GM12891 (cell line): ENCODE results near the gene ALG1.

Experiments
- DNase-seq: peaks from one replicate; pipeline ENCODE4 v3.0.0; 2011; ENCODE audit warnings: low spot score; ENCODE audit not compliant: insufficient read length
- FAIRE-seq: peaks from 2 replicates; lab custom pipeline; 2011; peaks lifted over from hg19 to GRCh38; lab: Jason Lieb, UNC
- PAX5 ChIP-seq: IDR thresholded peaks from 2 replicates; pipeline ENCODE4 v1.6.1; 2011; ENCODE audit warnings: low read length, moderate library complexity, mild to moderate bottlenecking; ENCODE audit not compliant: insufficient read depth, severe bottlenecking
- POLR2A ChIP-seq: IDR thresholded peaks from 2 replicates; pipeline ENCODE4 v1.6.1; 2011; ENCODE audit warnings: low read depth, low read length, control low read depth
- POLR2AphosphoS5 ChIP-seq: IDR thresholded peaks from 2 replicates; pipeline ENCODE4 v1.6.1; 2011; ENCODE audit warnings: low read depth, low read length, control low read depth
- POU2F2 ChIP-seq: IDR thresholded peaks from 2 replicates; pipeline ENCODE4 v1.6.1; 2011; ENCODE audit warnings: low read depth, mild to moderate bottlenecking, control low read depth, low read length, moderate library complexity
- SPI1 ChIP-seq: IDR thresholded peaks from 2 replicates; pipeline ENCODE4 v1.6.1; 2011; ENCODE audit warnings: low read depth, low read length, control low read depth
- TAF1 ChIP-seq: IDR thresholded peaks from 2 replicates; pipeline ENCODE4 v1.6.1; 2011; ENCODE audit warnings: low read depth, low read length, control low read depth

Gene ALG1

DNA sequence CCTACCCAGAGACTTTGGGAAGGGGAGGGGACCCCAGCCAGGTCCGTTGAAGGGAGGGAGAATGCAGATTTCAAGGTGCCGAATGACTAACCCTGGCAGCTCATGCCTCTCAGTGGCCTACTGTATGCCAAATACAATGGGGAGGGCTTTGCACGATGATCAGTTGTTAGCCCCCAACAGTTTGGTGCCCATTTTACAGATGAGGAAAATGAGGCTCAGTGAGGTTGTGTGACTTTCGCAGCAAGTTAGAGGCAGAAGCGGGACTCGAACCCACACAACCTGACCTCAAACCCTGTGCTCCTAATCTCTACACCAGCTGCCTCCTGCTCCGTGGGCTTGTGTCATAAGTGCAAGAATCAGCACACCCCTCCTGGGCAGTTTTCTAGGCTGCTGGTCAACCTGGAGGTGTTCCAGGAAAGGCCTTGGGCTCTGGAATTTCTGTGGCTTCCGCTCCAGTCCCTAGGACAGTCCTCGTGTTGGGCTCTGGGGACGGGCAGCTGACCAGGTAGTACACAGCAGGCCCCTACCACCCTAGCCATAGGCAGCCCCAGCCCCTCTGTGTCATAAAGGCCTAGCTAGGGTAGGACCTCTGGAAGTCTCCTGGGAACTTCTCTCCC is 26.0 kb upstream of the ALG1 start:
- FAIRE-seq (no peak), DNase-seq (no peak)
- TF ChIP-seq SPI1 (no peak), POU2F2 (no peak), TAF1 (no peak), POLR2AphosphoS5 (no peak), POLR2A (no peak), PAX5 (no peak)

DNA sequence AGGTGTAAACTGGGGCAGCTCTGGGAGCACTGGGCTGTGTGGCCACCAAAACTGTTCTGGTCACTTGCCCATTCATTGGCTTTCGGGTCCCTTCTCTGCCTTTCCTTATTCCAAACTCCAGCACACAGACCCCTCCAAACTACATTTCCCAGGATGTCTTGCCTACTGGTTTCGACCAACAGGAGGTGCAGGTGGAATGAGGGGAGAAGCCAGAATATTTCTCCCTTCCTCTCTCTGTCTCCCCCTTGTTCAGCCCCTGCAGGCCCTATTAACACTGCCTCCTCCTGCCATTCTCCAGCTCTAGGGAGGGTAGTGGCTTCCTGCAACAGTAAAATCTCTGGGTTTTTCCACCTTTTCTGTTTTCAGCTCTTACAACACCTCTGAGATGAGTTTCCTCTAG is 24.7 kb upstream of the ALG1 start:
- FAIRE-seq (no peak), DNase-seq (no peak)
- TF ChIP-seq POLR2A (no peak), POU2F2 (no peak)

DNA sequence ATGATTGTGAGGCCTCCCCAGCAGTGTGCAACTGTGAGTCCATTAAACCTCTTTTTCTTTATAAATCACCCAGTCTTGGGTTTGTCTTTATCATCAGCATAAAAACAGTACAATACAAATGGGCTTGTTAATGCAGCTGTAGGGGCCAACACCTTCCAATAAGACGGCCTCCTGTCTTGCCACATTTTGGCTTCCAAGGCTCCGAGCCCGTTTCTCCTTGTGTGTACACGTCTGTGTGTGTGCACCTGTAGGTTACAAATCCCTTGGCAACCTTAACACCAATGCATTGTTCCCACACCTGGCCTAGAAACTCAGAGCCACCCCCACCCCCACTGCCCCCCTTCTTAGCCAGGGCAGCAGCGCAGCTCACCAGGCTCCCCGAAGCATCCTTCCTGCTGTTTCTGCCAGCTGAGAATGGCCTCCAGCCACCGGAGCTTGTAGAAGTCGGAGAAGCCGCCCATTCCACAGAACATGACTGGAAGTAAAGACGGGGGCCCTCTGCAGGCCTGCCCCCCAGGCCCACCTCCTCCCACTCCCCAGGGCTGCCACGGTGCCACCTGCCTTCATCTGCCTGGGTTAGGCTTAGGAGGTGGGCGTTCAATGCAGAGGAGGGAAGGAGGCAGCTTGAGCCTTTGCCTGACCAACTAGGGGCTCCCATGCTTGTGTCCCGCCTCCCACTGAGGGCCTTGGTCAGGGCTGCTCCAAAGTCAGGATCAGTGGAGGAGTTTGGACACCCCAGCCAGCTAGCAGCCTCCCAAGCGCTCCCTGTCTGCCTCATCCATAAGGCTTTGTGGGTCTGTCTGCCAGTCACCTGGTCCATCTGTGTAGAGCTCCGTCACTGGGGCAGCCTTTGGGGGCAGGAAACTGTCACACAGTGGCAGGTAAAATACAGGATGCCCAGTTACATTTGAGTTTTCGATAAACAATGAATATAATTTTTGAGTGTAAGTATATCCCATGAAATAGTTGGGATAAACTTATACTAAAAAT is 16.5 kb upstream of the ALG1 start:
- FAIRE-seq: no peak
- no peak for DNase-seq
- TF ChIP-seq SPI1: no peak
- TF ChIP-seq TAF1: no peak
- TF ChIP-seq POU2F2: no peak
- no peak for TF ChIP-seq PAX5
- no peak for TF ChIP-seq POLR2AphosphoS5
- no peak for TF ChIP-seq POLR2A

DNA sequence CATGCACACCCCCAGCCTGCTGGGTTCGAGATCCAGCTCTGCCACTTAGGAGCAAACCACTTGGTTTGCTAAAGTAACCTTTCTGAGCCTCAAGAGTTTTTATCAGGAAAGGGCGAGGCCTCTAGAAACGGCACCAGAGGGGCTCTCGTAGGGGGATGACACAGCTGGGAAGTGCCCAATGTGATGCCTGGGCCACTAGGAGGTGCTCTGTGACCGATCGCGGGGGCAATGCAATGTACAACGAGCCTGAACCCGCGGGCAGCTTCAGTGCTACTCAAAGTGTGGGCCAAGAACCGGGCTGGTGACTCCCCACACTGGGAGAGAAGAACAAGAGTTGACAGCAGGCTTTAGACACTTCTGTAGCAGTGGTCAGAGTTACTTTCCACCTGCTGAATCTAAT is 15.3 kb upstream of the ALG1 start:
- DNase-seq (peak; percentile 60), FAIRE-seq (peak; percentile 5)
- TF ChIP-seq PAX5 (no peak), TAF1 (no peak), POLR2AphosphoS5 (no peak), POLR2A (no peak)

DNA sequence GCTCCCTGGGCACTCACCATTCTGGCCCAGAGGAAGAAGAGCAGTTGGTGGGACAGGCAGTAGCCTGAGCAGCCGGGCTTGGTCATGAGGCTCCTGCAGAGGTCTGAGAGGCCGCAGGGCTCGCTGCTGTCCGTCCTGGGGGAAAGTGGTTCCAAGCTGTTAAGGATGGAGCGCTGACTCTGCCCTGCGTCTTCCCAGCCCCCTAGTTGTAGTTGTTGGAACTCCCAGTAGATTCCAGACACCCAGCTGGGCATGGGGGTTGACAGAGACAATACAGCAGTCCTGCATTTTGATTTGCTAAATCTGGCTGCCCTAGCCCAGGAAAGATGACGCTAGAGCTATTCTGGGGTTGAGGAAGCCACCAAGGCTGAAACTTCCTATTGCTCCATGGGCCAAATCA is 13.2 kb upstream of the ALG1 start:
- TF ChIP-seq POU2F2 (no peak), TAF1 (no peak), SPI1 (no peak), POLR2A (no peak), PAX5 (no peak), POLR2AphosphoS5 (no peak)
- FAIRE-seq (no peak), DNase-seq (no peak)

DNA sequence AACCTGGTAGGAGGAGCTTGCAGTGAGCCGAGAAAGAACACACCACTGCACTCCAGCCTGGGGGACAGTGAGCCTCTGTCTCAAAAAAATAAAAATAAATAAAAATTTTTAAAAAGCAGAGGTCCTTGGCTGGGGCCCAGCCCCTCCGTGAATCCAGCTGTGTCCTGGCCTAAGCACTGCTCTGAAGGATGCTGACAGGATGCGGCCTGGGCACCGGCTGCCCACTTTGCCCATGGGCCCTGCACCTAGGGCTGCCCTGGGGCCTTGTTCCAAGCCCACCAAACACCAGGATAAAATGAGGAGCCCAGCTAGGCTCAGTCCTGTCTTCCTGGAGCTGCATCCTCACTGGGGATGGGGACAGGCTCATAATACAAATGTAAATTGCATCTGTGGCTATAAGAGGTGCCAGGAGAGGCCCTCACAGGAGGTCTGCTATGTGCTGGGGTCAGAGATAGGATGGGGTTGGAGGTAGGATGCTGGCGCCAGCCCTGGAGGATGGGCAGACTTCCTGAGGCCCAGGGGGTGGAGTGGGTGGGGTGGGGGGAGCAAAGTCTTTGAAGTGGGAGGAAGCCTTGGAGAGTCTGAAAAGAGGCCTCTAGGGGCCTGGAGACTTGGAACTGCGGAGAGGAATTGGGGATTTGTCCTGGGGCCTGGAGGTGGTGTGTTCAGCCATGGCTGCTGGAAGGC is 12.1 kb upstream of the ALG1 start:
- FAIRE-seq (no peak), DNase-seq (no peak)
- TF ChIP-seq POLR2A: no peak

DNA sequence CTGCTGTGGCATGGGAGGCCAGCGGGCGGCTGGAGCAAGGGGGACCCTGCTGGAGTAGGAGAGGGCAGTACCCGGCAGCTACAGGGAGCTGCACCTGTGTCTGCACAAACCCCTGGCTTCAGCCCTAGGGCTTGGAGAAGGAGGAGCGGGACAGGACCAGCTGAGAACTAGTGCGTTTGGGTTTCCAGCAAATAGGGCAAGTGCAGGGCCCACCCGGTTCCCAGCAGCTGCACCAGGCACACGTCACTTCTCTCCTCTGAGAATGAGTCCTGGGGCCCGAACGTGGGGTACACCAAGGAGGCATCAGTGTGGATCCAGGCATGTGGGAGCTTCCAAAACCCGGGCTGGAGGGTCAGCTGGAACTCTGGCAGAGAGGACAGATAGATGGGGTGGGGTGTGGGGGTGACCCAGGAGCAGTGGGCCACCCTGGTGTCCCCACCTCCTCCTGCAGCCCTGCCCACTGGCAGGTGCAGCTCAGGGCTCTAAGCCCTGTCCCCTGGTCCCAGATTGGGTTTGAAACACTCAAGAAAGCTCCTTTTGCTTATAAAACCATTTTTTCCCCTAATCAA is 11.5 kb upstream of the ALG1 start:
- FAIRE-seq: no peak
- no peak for DNase-seq
- TF ChIP-seq POU2F2 (no peak), TAF1 (no peak), SPI1 (no peak), POLR2AphosphoS5 (no peak)

DNA sequence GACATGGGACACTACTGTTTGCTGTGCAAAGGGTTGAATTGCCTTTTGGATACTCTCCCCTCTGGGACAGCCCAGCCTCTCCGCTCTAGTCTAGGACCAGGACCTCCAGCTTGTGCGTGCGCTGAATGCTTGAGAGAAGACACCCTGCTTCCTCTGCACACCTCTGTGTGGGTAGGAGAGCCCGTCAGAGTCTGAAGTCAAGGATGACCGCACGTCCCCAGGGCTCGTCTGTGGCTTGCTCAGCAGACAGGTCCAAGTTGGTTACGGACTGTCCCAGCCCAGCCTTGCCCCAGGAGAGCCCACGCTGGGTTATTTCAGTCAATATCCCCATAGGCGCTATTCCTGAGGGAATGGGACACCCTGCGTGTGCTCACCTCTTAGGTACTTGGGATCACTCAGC is 9.6 kb upstream of the ALG1 start:
- no peak for FAIRE-seq
- TF ChIP-seq PAX5 (no peak), POU2F2 (no peak), SPI1 (no peak), POLR2A (no peak), POLR2AphosphoS5 (no peak), TAF1 (no peak)
- DNase-seq: no peak

DNA sequence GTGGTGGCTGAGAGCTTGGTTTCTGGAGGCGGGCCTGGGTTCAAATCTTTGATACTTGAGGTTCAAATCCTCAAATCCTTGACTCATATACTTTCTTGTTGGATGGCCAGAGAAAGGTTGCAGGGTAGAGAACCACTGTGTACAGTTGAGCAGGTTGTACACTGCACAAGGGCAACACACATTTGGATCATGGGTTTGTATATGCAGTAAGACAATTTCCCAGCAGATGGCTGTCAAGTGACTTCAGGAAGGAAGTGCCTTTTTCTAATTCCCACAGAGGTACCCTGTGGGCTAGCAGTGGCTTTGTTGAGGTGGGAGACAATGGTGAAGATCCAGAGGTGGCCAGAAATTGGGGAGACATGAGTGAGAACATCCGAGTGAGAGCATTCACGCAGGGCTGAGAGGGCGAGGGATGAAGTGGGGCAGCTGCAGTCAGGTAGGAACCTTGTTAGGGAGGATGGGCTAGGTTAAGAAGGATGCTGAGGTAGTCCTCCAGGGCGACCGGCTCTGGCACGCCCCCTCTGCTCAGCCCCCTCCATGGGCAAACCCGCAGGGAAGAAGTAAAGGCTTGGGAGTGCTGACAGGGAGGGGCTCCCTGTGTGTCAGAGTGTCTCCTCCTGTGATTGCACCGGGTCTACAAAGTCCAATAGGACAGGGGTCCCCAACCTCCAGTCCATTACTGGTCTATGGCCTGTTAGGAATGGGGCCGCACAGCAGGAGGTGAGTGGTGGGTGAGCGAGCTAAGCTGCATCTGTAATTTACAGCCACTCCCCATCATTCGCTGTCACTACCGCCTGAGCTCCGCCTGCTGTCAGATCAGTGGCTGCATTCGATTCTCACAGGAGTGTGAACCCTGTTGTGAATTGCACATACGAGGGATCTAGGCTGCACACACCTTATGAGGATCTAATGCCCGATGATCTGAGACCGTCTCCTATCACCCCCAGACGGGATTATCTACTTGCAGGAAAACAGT is 8.6 kb upstream of the ALG1 start:
- FAIRE-seq (peak; percentile 9), DNase-seq (no peak)
- TF ChIP-seq POU2F2 (no peak), POLR2AphosphoS5 (no peak), SPI1 (peak; percentile 28; the same call in 1 of the 2 replicates), POLR2A (no peak), PAX5 (no peak), TAF1 (no peak)
